HCT116 (cell line): ENCODE data around the gene DBR1.

Source experiments
- ZNF274 ChIP-seq: fragments of 200-500 bp; sonication (Bioruptor generic); IDR thresholded peaks from 2 replicates; pipeline ENCODE4 v1.6.1; 2014; ENCODE audit warnings: mild to moderate bottlenecking, low read depth, low read length, inconsistent platforms
- TF ChIP-seq, protein P1 (sequence below): IDR thresholded peaks from 2 replicates; pipeline ENCODE4 v1.6.1; 2011; ENCODE audit warnings: mild to moderate bottlenecking, low read length, moderate library complexity; ENCODE audit not compliant: insufficient replicate concordance; ENCODE audit errors: extremely low read depth

DNA sequence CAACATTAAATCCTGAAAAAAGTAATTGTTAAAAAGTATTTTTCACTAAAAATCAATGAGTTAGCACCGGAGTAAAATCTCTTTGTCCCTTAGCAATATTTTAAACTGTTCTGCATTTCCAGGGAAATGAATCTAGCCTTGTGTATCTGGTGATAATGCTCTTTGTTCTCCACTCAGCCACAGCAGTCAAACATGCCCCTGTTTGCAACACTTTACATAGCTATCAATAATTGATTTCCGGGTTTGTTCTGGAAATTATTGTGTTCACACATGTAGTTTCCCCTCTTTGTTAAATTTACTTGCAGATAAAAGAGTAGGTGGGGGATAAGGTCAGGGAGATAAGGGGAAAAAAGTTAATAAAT is 38.9 kb downstream of the DBR1 start:
- no peak for TF ChIP-seq ZNF274
- TF ChIP-seq, protein P1, sequence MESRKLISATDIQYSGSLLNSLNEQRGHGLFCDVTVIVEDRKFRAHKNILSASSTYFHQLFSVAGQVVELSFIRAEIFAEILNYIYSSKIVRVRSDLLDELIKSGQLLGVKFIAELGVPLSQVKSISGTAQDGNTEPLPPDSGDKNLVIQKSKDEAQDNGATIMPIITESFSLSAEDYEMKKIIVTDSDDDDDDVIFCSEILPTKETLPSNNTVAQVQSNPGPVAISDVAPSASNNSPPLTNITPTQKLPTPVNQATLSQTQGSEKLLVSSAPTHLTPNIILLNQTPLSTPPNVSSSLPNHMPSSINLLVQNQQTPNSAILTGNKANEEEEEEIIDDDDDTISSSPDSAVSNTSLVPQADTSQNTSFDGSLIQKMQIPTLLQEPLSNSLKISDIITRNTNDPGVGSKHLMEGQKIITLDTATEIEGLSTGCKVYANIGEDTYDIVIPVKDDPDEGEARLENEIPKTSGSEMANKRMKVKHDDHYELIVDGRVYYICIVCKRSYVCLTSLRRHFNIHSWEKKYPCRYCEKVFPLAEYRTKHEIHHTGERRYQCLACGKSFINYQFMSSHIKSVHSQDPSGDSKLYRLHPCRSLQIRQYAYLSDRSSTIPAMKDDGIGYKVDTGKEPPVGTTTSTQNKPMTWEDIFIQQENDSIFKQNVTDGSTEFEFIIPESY, result no peak
